HG02763 (cell line): ENCODE measurements around the gene ADCY4.
"Not testable (repeated sequence)": the region's sequence is repeated elsewhere in the genome, so short reads cannot be mapped to it uniquely, and the experiment has no call there.

Source experiments
- ATAC-seq: cut with Tn5 transposase; IDR thresholded peaks from one replicate; pipeline ENCODE4 v1.9.1; 2021; ENCODE audit warnings: mild to moderate bottlenecking, moderate library complexity; ENCODE audit not compliant: unreplicated experiment

The ADCY4 gene

GRCh38 chr14:24340606-24341005 lies 5.7 kb upstream of the ADCY4 start:
- ATAC-seq: no peak

- ATAC-seq: peak; percentile 74
Measured at GRCh38 chr14:24339284-24340151, 4.6 kb upstream of the ADCY4 start, which contains the start of gene RIPK3. RIPK3 (minus strand) TSS chr14:24339991; CDS start chr14:24339826, 165 bp downstream.

- ATAC-seq: no peak
Measured at GRCh38 chr14:24338843-24339242, 4.0 kb upstream of the ADCY4 start.

GRCh38 chr14:24337824-24338175 lies 2.9 kb upstream of the ADCY4 start:
- no peak for ATAC-seq

- no peak for ATAC-seq
Measured at GRCh38 chr14:24337144-24337823, 2.4 kb upstream of the ADCY4 start.

GRCh38 chr14:24335461-24336171 lies 745 bp upstream of the ADCY4 start:
- ATAC-seq: no peak

GRCh38 chr14:24332268-24332993 lies 2.4 kb downstream of the ADCY4 start:
- ATAC-seq: peak; percentile 81

GRCh38 chr14:24331731-24332267 lies 3.1 kb downstream of the ADCY4 start:
- ATAC-seq: no peak

- ATAC-seq: no peak
Measured at GRCh38 chr14:24330973-24331674, 3.7 kb downstream of the ADCY4 start.

- ATAC-seq: no peak
Measured at GRCh38 chr14:24329736-24330135, 5.1 kb downstream of the ADCY4 start.

GRCh38 chr14:24329073-24329663 lies 5.7 kb downstream of the ADCY4 start:
- no peak for ATAC-seq

GRCh38 chr14:24327914-24328313 lies 7.0 kb downstream of the ADCY4 start:
- ATAC-seq: not testable (repeated sequence)

GRCh38 chr14:24327303-24327702 lies 7.6 kb downstream of the ADCY4 start:
- no peak for ATAC-seq

GRCh38 chr14:24325963-24326362 lies 8.9 kb downstream of the ADCY4 start:
- ATAC-seq: no peak

GRCh38 chr14:24325041-24325530 lies 9.8 kb downstream of the ADCY4 start:
- ATAC-seq: no peak

- ATAC-seq: no peak
Measured at GRCh38 chr14:24324024-24324423, 10.8 kb downstream of the ADCY4 start.

- no peak for ATAC-seq
Measured at GRCh38 chr14:24323341-24323740, 11.5 kb downstream of the ADCY4 start.

GRCh38 chr14:24322672-24323071 lies 12.2 kb downstream of the ADCY4 start:
- no peak for ATAC-seq

GRCh38 chr14:24321212-24321975 lies 13.5 kb downstream of the ADCY4 start:
- no peak for ATAC-seq
